Common myeloid progenitor, CD34-positive (primary cell): ENCODE data around the gene EDC3.

Experiments
- CTCF ChIA-PET: fragments of 350-600 bp; sonication (Branson Sonifier 250); formaldehyde crosslinking; loops from one replicate; lab custom pipeline; 2021; ENCODE audit warnings: antibody characterized with exemption; lab: Charles Lee
- POLR2A ChIA-PET: fragments of 350-600 bp; sonication (Branson Sonifier 250); formaldehyde crosslinking; loops from one replicate; lab custom pipeline; 2021; ENCODE audit warnings: antibody characterized with exemption; lab: Charles Lee
- DNase-seq, 3 donors: peaks; one replicate each; pipeline versions ENCODE4 v3.0.0 to v3.0.0-alpha.2; 2013
- H3K27ac ChIP-seq, 2 experiments: 1 replicate in 1 of 2; 2 replicates in 1 of 2; pipeline ENCODE4 v1.7.0; 2013; ENCODE audit warnings: inconsistent platforms in 2 of 2, low read length in 2 of 2, mild to moderate bottlenecking in 2 of 2, low read depth in 1 of 2, moderate library complexity in 1 of 2; ENCODE audit not compliant: severe bottlenecking in 2 of 2, insufficient read depth in 1 of 2, poor library complexity in 1 of 2
- H3K27me3 ChIP-seq, 5 experiments: replicated peaks in 2 of 5; 1 replicate in 3 of 5; 2 replicates in 2 of 5; pipeline versions ENCODE4 v1.6.1 to v1.7.0; 2013; ENCODE audit warnings: low read length in 4 of 5, mild to moderate bottlenecking in 2 of 5, moderate library complexity in 2 of 5, inconsistent platforms in 1 of 5; ENCODE audit not compliant: insufficient read depth in 5 of 5, control insufficient read depth in 4 of 5
- H3K36me3 ChIP-seq, 4 experiments: 1 replicate in 2 of 4; 2 replicates in 2 of 4; pipeline versions ENCODE4 v1.6.1 to v1.7.0; 2013; ENCODE audit warnings: low read length in 3 of 4, control low read depth in 1 of 4, mild to moderate bottlenecking in 1 of 4; ENCODE audit not compliant: control insufficient read depth in 4 of 4, insufficient read depth in 4 of 4
- H3K4me1 ChIP-seq, 4 experiments: 1 replicate in 3 of 4; 2 replicates in 1 of 4; pipeline versions ENCODE4 v1.6.1 to v1.7.1; 2013; ENCODE audit warnings: low read length in 3 of 4, mild to moderate bottlenecking in 3 of 4, control low read depth in 1 of 4, inconsistent platforms in 1 of 4, moderate library complexity in 1 of 4; ENCODE audit not compliant: control insufficient read depth in 4 of 4, insufficient read depth in 4 of 4; ENCODE audit errors: control extremely low read depth in 1 of 4
- H3K4me3 ChIP-seq, 7 experiments: 1 replicate in 4 of 7; 2 replicates in 3 of 7; pipeline versions ENCODE4 v1.5.1 to v1.7.0; 2013; ENCODE audit warnings: mild to moderate bottlenecking in 7 of 7, low read length in 6 of 7, moderate library complexity in 6 of 7, inconsistent platforms in 2 of 7, low read depth in 2 of 7, control low read depth in 1 of 7; ENCODE audit not compliant: insufficient read depth in 4 of 7, control insufficient read depth in 1 of 7; ENCODE audit errors: extremely low read depth in 1 of 7
- H3K9me3 ChIP-seq, 5 experiments: 1 replicate in 4 of 5; 2 replicates in 1 of 5; pipeline versions ENCODE4 v1.6.1 to v1.7.1; 2013; ENCODE audit warnings: low read length in 4 of 5, mild to moderate bottlenecking in 2 of 5, inconsistent platforms in 1 of 5, low read depth in 1 of 5, moderate library complexity in 1 of 5; ENCODE audit not compliant: control insufficient read depth in 4 of 5, insufficient read depth in 2 of 5; ENCODE audit errors: control extremely low read depth in 1 of 5
- WGBS: methylation state at CpG from one replicate; pipeline ENCODE4 v1.1.5; 2013; ENCODE audit not compliant: insufficient coverage; 5-methylcytosine and 5-hydroxymethylcytosine counted together

The EDC3 gene

DNA sequence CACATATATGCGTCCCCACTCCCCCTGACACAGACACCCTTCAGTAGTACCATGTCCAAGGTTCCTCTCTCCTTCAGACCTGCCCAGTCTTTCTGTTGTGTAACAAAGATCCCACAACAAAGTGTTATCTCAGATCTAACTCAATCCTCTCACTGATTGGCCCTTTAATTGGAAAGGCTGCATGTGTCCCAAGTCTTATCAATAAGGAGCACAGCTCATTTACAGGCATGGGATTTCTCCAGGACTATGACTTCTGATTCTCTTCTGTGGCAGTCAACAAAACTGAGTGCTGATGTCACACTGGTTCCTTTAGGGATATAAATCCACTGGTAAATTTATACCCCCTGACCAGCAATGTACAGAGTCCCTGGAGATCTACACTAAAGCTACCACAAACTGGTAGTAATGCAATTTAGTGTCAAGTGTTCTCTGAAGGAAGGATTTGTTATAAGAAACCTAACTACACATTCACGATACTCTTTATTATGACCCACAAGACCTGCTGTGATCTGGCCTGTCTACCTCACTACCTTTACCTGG, 52.1 kb downstream of the EDC3 start:
- H3K4me1 ChIP-seq: peaks cover 0 to 38% (median 12%) of the 10 kb centered on the region in 4 experiments
- H3K4me3 ChIP-seq: no peak overlapping the region
- H3K9me3 ChIP-seq: no peaks in the 10 kb centered on the region
- no peak overlapping the region for H3K27ac ChIP-seq
- no peaks in the 10 kb centered on the region for H3K27me3 ChIP-seq
- ChIA-PET POLR2A (no interaction called here), CTCF (interaction anchor here (0.8 to 22.8 kb wide), 5 partner anchors 11 to 126 kb away, joined by 3 to 735 read pairs (median 43); partner anchors contain the start of genes CLK3 and CSK)
- peaks cover 6 to 31% (median 22%) of the 10 kb centered on the region in 4 experiments for H3K36me3 ChIP-seq
- DNase-seq: no peak
- 75% methylated on average over 1 of the region's 2 CpGs for WGBS

DNA sequence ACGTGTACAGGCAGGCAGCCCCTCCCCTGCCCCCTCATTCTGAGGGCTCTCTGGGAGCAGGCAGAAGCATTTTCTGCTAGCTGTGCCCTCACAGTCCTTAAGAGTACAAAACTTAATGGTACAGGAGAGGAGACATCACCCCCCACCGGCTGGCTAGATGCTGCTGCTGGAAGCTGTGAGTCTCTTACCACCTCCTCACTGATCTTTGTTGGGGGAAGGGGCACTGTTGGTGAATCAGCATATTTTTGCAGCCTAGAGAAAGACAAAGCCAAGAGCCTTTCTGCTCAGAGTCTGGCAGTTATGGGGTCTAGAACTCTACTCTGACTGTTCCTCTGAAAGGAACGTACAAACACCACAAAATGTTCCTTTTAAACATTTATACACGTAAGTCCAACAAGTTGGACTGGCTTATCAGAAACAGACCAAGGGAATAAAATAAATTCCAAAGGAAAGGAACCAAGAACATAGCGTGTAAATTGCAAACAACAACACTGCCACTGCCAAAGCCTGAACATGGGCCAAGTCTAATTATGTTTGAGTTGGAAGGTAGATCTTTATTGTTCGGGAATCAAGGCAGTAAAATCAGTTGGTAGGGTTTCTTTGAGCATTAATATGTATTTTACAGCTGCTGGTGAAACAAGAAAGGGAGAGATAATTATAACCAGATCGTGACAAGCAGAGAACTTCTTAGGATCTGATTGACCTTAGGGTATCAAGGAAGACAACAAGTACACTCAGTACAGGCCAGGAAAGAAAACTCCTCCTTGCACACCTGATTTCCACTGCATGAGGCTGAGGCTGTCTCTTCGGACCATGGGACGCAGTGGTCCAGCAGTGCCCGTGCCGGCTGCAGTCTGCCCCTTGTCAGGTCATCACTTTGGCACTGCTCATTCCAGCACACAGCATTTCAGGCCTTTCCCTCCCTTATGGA, 52.8 kb downstream of the EDC3 start:
- peak; percentile 29 to 77 (median 70) for DNase-seq
- CTCF ChIA-PET: interaction anchor here (0.8 to 22.8 kb wide), 5 partner anchors 11 to 345 kb away, joined by 3 to 735 read pairs (median 43); partner anchors contain the start of genes CLK3 and CSK
- H3K36me3 ChIP-seq: peaks cover 6 to 34% (median 23%) of the 10 kb centered on the region in 4 experiments
- peaks cover 0 to 38% (median 12%) of the 10 kb centered on the region in 4 experiments for H3K4me1 ChIP-seq
- H3K27me3 ChIP-seq: no peaks in the 10 kb centered on the region
- peak overlapping the region; percentile 2 to 38 for H3K27ac ChIP-seq
- H3K4me3 ChIP-seq: no peak overlapping the region
- POLR2A ChIA-PET: interaction anchor here (0.6 kb wide), 1 partner anchor 810 kb away, joined by 3 read pairs; no protein-coding TSS in a partner anchor
- 80% methylated on average over 10 of the region's 11 CpGs for WGBS
- no peaks in the 10 kb centered on the region for H3K9me3 ChIP-seq

DNA sequence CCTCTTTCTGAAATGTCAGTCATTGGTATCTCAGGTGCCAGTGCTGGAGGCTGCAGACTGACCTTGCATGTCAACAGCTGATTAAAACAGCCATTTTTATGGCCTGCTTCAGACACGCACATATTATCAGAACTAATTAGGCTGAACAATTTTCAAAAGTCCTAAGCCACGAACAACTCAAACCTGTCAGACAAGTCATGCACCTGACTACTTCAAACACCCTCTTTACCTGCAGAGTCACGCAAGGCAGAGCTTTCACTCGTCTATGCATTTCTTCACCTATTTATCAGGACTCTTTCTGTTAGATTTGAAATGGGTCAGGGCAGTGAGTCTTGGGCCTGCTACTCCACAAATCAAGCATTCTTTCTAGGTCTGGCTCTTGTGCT, 53.5 kb downstream of the EDC3 start:
- ChIA-PET POLR2A (interaction anchor here (0.6 kb wide), 1 partner anchor 810 kb away, joined by 3 read pairs; no protein-coding TSS in a partner anchor), CTCF (interaction anchor here (1.1 to 22.8 kb wide), 4 partner anchors 10 to 346 kb away, joined by 3 to 735 read pairs (median 172); partner anchors contain the start of genes CLK3 and CSK)
- H3K9me3 ChIP-seq: no peaks in the 10 kb centered on the region
- 100% methylated on average over 4 of the region's 4 CpGs for WGBS
- peaks cover 0 to 38% (median 12%) of the 10 kb centered on the region in 4 experiments for H3K4me1 ChIP-seq
- DNase-seq: no peak
- peaks cover 6 to 37% (median 26%) of the 10 kb centered on the region in 4 experiments for H3K36me3 ChIP-seq
- H3K27ac ChIP-seq: peak overlapping the region; percentile 2 to 38
- H3K4me3 ChIP-seq: no peak overlapping the region
- H3K27me3 ChIP-seq: no peaks in the 10 kb centered on the region

DNA sequence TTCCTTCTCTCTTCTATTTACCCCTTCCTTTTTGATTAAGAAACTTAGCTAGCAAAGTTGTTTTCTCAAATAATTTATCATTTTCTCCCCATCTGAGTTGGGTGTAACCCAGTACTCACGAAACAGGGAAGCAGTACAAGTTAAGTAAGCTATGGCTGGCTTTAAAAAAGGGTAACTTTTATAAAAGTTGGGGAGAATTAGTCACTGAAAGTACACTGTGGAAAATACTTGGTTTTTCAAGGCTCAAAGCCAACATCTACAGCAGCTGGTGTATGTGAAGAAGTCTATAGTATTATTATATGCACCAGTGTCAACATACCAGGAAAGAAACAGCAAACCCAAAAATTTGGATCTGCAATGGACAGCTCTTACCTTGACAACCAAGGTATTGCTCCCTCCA, 54.7 kb downstream of the EDC3 start:
- ChIA-PET CTCF (interaction anchor here (0.8 to 22.8 kb wide), 7 partner anchors 9 to 269 kb away, joined by 3 to 735 read pairs (median 8); partner anchors contain the start of genes CLK3 and CSK), POLR2A (no interaction called here)
- WGBS: no CpG with 5 or more reads among the region's 1 CpG
- Histone ChIP-seq H3K36me3 (peaks cover 6 to 49% (median 31%) of the 10 kb centered on the region in 4 experiments), H3K27me3 (no peaks in the 10 kb centered on the region), H3K4me1 (peaks cover 0 to 38% (median 12%) of the 10 kb centered on the region in 4 experiments), H3K4me3 (no peak overlapping the region), H3K27ac (no peak overlapping the region), H3K9me3 (no peaks in the 10 kb centered on the region)
- no peak for DNase-seq

DNA sequence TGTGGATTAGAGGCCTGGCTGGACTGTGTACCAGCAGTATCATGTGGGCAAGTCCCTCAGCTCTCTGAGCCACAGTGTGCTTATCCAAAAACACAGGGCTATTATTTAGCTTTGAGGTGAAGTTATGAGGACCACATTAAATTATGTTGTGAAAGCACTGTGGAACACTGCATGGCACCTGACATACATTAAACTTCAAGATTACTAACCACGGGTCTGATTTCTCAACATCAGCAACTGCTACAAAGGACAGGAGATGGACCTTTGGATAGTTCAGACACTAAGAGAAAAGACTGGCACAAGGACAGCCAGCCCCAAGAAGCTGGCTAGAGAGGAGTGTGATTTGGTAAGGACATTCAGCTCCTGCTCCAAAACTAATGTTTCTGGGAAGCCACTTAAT, 58.8 kb downstream of the EDC3 start:
- peaks cover 0 to 16% (median 0%) of the 10 kb centered on the region in 4 experiments for H3K4me1 ChIP-seq
- DNase-seq: no peak
- H3K27me3 ChIP-seq: no peaks in the 10 kb centered on the region
- ChIA-PET CTCF (interaction anchor here (1.0 to 22.8 kb wide), 9 partner anchors 8 to 314 kb away, joined by 3 to 735 read pairs (median 96); partner anchors contain the start of genes CLK3 and CSK), POLR2A (no interaction called here)
- WGBS: 100% methylated on average over 1 of the region's 1 CpG
- no peak overlapping the region for H3K4me3 ChIP-seq
- peak overlapping the region in 1 of 2 experiments; percentile 32 for H3K27ac ChIP-seq
- no peaks in the 10 kb centered on the region for H3K9me3 ChIP-seq
- peaks cover 30 to 87% (median 58%) of the 10 kb centered on the region in 4 experiments for H3K36me3 ChIP-seq

DNA sequence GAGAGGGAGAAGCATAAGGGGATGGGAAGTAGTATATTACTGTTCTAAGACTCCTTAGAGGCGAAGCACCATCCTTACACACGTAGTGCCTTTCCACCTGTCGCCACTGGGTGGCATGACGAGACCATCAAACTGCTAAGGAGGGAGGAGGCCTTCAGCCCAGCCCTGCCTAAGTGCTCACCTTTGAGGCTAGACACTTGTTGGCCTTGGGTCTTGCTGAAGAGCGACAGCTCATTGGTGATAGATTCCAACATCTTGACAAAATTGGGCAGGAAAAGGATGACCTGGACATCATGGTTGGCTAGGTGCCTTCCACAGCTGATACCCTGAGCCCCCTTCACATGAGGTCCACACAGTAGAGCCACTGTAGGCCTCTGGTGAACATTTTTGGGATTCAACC, 60.6 kb downstream of the EDC3 start:
- Histone ChIP-seq H3K27me3 (no peaks in the 10 kb centered on the region), H3K9me3 (no peaks in the 10 kb centered on the region), H3K4me3 (no peak overlapping the region), H3K4me1 (no peaks in the 10 kb centered on the region), H3K36me3 (peaks cover 33 to 95% (median 64%) of the 10 kb centered on the region in 4 experiments), H3K27ac (no peak overlapping the region)
- ChIA-PET POLR2A (interaction anchor here (0.6 to 2.2 kb wide), 3 partner anchors 133 to 235 kb away, joined by 4 to 8 read pairs (median 5); no protein-coding TSS in a partner anchor), CTCF (interaction anchor here (0.6 to 22.8 kb wide), 26 partner anchors 15 to 322 kb away, joined by 3 to 735 read pairs (median 4); partner anchors contain the start of genes CLK3, CSK, EDC3 and RPP25)
- DNase-seq: peak; percentile 70 to 81 (median 76)
- WGBS: 20% methylated on average over 2 of the region's 5 CpGs
